Activated CD4-positive, alpha-beta T cell treated with anti-CD3 and anti-CD28 coated beads for 48 hours (primary cell): ENCODE results near the gene BRINP2.

Source experiments
- DNase-seq: peaks from one replicate; pipeline ENCODE4 v3.0.0-alpha.2; 2020

BRINP2 gene, protein sequence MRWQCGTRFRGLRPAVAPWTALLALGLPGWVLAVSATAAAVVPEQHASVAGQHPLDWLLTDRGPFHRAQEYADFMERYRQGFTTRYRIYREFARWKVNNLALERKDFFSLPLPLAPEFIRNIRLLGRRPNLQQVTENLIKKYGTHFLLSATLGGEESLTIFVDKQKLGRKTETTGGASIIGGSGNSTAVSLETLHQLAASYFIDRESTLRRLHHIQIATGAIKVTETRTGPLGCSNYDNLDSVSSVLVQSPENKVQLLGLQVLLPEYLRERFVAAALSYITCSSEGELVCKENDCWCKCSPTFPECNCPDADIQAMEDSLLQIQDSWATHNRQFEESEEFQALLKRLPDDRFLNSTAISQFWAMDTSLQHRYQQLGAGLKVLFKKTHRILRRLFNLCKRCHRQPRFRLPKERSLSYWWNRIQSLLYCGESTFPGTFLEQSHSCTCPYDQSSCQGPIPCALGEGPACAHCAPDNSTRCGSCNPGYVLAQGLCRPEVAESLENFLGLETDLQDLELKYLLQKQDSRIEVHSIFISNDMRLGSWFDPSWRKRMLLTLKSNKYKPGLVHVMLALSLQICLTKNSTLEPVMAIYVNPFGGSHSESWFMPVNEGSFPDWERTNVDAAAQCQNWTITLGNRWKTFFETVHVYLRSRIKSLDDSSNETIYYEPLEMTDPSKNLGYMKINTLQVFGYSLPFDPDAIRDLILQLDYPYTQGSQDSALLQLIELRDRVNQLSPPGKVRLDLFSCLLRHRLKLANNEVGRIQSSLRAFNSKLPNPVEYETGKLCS

DNA sequence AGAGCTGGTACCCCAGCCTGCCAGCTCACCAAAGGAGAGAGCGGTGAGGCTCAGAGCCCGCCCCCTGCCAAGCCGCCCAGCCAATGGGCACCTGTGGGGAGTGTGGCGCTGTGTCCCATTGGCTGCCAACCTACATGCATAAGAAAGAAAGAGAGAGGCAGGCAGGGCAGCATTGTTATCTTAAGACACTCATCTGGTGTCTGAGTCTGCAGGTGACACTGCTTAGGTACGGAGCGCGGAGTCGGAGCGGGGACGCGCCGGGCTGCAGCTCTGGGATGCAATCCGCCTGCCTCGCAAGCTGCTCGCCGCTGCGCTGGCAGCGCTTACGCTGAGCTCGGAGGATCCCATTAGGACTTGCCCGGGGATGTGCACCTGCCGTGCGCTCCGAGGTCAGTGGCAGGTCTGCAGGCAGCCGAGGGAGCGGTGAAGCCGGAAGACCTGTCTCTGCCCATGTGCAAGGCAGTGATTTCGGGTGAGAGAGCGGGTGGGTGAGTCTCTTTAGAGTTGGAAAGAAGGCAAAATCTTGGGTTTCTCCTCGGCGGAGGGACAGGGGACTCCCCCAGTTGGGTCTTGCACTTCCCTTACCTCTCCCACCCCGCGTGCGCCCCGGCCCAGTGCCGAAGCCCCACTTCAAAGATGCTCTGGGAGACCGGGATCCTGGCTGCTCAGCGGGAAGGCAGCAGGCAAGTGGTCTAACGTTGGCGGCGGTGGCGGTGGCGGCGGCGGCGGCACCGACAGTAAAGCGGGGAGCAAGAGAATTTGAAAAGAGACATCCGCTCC lies at the start of gene BRINP2:
TSS of gene BRINP2 (plus strand) at position 203 of the 780 bp plus-strand sequence. CDS start 58,919 bp downstream, outside the sequence.
- peak; percentile 12 for DNase-seq

DNA sequence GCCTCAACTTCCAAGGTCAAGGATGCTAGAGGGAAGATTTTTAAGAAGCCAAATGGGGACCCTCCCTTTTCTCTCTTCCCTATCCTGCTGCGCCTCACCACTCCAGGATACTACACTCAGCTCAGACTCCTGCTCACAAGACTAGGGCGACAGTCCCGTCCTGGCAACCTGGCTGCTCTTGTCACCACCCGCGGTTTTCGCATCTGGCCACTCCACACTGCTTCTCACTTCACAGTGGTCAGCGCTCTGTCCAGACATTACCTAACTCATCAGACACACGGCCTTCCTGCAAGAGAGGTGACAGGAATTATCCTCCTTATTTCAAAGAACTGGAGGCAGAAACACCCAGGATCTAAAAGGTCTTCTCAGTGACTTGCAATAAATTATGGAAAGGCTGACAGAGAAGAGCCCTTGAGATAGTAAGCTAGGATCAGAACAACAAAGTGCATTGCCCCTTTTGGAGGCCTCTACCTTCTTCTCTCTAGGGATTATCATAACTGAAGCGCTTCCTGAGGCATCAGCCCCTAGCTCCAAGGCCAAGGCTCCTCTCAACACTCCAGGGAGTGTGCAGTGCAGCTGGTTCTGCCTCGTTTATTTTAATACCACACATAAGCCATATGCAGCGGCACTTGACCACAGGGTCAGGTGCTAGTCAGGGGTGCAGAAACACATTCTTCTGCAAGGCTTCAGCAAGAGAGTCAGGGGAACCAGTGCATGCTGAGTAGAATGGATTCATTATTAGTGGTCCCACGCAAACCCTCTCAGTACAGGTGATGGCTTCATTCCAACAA lies 48.1 kb upstream of the BRINP2 start:
- DNase-seq, result no peak

GRCh38 chr1:177124577-177125278 lies 46.0 kb upstream of the BRINP2 start:
- DNase-seq, result no peak

DNA sequence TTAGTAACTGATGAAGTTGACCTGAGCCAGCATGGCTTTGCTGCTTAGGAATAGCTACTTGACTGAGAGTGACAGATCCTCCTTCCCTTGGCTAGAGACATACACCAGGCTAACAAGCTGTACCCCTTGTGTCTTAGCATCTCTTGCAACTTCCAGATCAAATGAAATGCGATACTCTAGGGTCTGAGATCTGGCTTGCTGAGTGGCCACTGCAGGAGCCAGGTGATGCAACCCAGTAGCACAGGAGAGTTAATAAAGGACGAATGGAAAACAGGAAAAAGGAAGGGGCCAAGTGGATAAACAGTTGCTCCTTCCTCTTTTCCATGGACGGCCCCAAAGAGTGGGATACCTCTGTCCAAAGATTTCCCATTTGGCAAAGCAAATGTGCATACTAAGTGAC lies 44.5 kb upstream of the BRINP2 start:
- no peak for DNase-seq

GRCh38 chr1:177128665-177129281 lies 42.0 kb upstream of the BRINP2 start:
- no peak for DNase-seq

GRCh38 chr1:177130451-177130945 lies 40.3 kb upstream of the BRINP2 start:
- no peak for DNase-seq

- no peak for DNase-seq
Measured at GRCh38 chr1:177131723-177132122, 39.0 kb upstream of the BRINP2 start.

DNA sequence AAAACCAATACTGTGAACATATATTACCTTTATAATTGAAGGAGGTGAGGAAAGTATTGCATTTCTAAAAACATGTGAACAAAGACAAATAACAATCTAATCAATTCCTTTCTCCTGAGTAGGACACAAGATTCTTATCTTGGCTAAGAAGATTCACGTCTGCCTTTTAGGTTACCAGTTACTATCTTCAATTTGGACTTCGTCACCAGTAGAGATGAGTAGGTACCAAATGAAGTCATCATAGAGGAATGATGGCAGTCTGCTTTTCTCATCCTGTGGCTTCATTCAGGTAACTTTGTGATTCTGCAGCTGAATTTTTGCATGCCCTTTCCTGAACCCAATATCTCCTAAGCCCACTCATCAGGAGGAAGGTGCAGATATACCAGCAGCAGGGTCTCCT lies 38.6 kb upstream of the BRINP2 start:
- no peak for DNase-seq

GRCh38 chr1:177133977-177134538 lies 36.7 kb upstream of the BRINP2 start:
- no peak for DNase-seq

GRCh38 chr1:177135250-177135649 lies 35.5 kb upstream of the BRINP2 start:
- no peak for DNase-seq

DNA sequence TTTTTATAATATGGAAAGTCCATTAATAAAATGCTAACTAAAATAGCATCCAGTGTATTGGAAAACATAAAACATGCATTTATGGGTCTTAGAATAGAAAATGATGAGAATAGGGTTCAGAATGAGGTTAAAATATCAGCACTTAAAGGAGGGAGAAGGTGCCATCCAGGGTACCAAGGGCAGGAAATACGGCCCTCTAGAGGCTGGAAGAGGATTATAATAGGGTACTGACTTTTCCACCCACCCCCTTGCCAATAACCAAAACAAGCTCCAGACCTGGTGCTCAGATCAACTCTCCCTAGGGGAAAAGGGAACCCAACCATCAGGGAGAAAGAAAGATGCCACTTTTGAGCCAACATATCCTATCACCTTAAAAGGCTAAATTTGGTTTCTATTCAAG lies 32.9 kb upstream of the BRINP2 start:
- DNase-seq, result no peak

- no peak for DNase-seq
Measured at GRCh38 chr1:177138347-177138746, 32.4 kb upstream of the BRINP2 start.

GRCh38 chr1:177142010-177142409 lies 28.7 kb upstream of the BRINP2 start:
- DNase-seq, result no peak

DNA sequence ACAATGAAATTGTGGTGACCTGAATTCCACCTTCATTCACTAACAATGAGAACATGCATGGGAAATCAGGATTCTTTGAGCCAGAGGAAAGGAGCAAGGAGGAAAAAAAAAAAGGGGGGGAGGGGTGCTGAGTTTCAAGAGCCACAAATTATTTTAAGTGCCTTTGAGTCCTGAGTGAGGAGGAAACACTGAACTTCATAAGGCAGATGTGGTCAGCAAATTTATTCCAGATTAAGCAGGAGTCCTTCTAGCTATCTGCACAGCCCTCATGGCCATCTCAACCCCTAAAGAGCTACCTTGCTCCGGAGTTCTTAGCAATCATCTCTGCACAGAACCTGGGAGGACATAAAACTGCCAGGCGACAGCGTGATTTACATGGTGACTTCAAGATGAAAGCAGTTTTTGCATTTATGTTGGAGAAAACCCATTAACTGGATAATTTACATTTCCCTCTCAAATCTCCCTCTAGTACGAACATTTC lies 27.9 kb upstream of the BRINP2 start:
- no peak for DNase-seq

DNA sequence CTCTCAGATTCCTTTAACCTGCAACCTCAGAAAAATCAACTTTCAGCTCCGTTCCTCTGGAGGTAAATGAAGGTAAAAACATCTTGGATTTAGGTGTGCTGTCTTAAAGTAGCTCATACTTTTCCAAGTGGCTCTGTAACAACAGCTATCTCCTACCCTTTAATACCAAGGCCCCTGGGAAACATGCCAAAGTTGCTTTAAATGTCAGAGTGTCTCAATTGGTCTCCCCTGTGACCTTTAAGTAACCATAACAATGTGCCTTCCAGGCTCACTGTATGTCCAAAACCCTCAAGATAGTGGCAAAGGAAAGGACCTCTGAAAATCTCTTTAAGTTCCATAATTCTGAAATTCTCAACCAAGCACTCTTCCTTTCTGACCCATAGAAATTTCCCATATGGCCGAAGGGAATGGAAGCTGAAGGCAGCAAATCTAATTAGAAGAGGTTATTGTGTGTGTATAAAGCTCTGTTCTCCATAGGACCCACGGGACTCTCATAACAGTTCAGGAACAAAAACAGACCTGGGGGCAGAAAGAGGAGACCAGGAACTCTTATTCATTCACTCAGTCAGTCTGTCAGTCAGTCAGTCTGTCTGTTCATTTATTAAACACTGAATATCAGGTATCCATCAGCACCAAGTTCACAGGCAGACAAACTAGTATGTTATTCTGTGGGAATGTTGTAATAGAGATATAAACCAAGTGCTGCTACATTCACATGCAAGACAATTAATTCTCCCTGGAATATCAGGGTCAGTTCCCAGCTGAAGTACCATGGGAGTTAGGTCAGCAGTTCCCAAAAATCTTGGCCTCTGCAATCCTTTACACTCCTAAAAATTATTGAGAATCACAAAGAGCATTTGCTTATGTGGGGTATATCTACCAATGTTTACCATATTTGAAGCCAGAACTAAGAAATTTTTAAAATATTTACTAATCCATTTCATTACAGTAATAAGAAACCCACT lies 25.4 kb upstream of the BRINP2 start:
- no peak for DNase-seq

DNA sequence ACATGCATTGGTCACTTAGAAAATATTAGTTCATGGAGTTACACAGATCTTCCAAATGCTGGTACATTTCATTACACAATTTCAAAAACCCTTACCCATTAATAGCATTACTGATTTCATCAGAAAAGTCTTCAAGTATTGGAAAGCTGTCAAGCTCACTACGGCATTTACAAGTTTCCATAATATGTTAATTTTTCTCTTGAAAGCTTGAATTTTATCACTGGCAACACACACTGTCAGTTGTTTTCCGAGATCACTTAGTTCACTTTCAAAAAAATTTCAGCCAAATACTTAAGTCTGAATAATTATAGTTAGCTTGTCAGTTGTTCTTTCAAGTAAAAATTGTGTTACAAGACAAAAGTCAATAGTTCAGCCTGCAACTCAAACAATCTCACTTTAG lies 24.3 kb upstream of the BRINP2 start:
- no peak for DNase-seq

- DNase-seq, result no peak
Measured at GRCh38 chr1:177162243-177162642, 8.5 kb upstream of the BRINP2 start.

GRCh38 chr1:177163844-177164379 lies 6.8 kb upstream of the BRINP2 start:
- DNase-seq, result no peak
